Large intestine (tissue), 3 donors: ENCODE data around the gene TTC31. TPM values are rescaled to one million over a fixed set of nuclear protein-coding genes. Genes with fewer than 3 reads are reported as not detected.
"Not testable (repeated sequence)": the region's sequence is repeated elsewhere in the genome, so short reads cannot be mapped to it uniquely, and the experiment has no call there.

Experiments used
- DNase-seq, 2 donors: peaks; one replicate each; pipeline versions ENCODE4 v3.0.0 to v3.0.0-alpha.2; 2013
- H3K27ac ChIP-seq: one replicate; pipeline ENCODE4 v1.5.1; 2013; ENCODE audit warnings: low read length
- H3K27me3 ChIP-seq: 2 replicates; pipeline ENCODE4 v1.6.1; 2013; ENCODE audit warnings: low read length; ENCODE audit not compliant: control insufficient read depth, insufficient read depth
- H3K36me3 ChIP-seq: 2 replicates; pipeline ENCODE4 v1.6.1; 2013; ENCODE audit warnings: low read length; ENCODE audit not compliant: control insufficient read depth, insufficient read depth
- H3K4me1 ChIP-seq: one replicate; pipeline ENCODE4 v1.6.1; 2013; ENCODE audit warnings: low read length; ENCODE audit not compliant: control insufficient read depth, insufficient read depth
- H3K4me3 ChIP-seq: one replicate; pipeline ENCODE4 v1.5.1; 2013; ENCODE audit warnings: low read length
- H3K9me3 ChIP-seq: one replicate; pipeline ENCODE4 v1.6.1; 2013; ENCODE audit warnings: mild to moderate bottlenecking, low read depth, low read length, moderate library complexity; ENCODE audit not compliant: control insufficient read depth
- WGBS: methylation state at CpG from one replicate; pipeline ENCODE4 v1.1.5; 2013; ENCODE audit warnings: low lambda C conversion rate; ENCODE audit not compliant: insufficient coverage; 5-methylcytosine and 5-hydroxymethylcytosine counted together
- polyA plus RNA-seq: library from polyadenylated mRNA; unstranded; fragments of 120-200 nt; gene quantifications from one replicate; pipeline ENCODE4 v1.2.1, GENCODE V29; 2013

Gene TTC31
- polyA plus RNA-seq, 1 donor = 51.4 TPM

- peak; percentile 81 to 93 for DNase-seq
- H3K4me1 ChIP-seq = peaks cover 37% of the 10 kb centered on the region
- H3K4me3 ChIP-seq = peak within 1 kb of the TSS; percentile 86
- no CpG with 5 or more reads among the region's 75 CpGs for WGBS
- H3K27me3 ChIP-seq = peaks cover 10% of the 10 kb centered on the region
- H3K36me3 ChIP-seq = peaks cover 9% of the 10 kb centered on the region
- peak within 1 kb of the TSS; percentile 98 for H3K27ac ChIP-seq
- peaks cover 4% of the 10 kb centered on the region for H3K9me3 ChIP-seq
Measured at GRCh38 chr2:74441690-74442482, 41.0 kb upstream of the TTC31 start, which contains the start of gene RTKN. TSS of gene RTKN (minus strand) at chr2:74441937. CDS start at chr2:74441816, 121 bp downstream.

- peaks cover 42% of the 10 kb centered on the region for H3K4me1 ChIP-seq
- DNase-seq, H3K9me3 ChIP-seq, H3K36me3 ChIP-seq, H3K27me3 ChIP-seq: not testable (repeated sequence)
- peak overlapping the region; percentile 86 for H3K4me3 ChIP-seq
- no CpG with 5 or more reads among the region's 16 CpGs for WGBS
- peak overlapping the region; percentile 98 for H3K27ac ChIP-seq
Measured at GRCh38 chr2:74442483-74443297, 40.2 kb upstream of the TTC31 start.

- H3K27me3 ChIP-seq = peaks cover 10% of the 10 kb centered on the region
- no peaks in the 10 kb centered on the region for H3K36me3 ChIP-seq
- peaks cover 27% of the 10 kb centered on the region for H3K4me1 ChIP-seq
- no peak for DNase-seq
- H3K9me3 ChIP-seq = peaks cover 4% of the 10 kb centered on the region
- WGBS = no CpG with 5 or more reads among the region's 5 CpGs
- no peak overlapping the region for H3K27ac ChIP-seq
- no peak overlapping the region for H3K4me3 ChIP-seq
Measured at GRCh38 chr2:74444498-74445318, 38.2 kb upstream of the TTC31 start.

DNA sequence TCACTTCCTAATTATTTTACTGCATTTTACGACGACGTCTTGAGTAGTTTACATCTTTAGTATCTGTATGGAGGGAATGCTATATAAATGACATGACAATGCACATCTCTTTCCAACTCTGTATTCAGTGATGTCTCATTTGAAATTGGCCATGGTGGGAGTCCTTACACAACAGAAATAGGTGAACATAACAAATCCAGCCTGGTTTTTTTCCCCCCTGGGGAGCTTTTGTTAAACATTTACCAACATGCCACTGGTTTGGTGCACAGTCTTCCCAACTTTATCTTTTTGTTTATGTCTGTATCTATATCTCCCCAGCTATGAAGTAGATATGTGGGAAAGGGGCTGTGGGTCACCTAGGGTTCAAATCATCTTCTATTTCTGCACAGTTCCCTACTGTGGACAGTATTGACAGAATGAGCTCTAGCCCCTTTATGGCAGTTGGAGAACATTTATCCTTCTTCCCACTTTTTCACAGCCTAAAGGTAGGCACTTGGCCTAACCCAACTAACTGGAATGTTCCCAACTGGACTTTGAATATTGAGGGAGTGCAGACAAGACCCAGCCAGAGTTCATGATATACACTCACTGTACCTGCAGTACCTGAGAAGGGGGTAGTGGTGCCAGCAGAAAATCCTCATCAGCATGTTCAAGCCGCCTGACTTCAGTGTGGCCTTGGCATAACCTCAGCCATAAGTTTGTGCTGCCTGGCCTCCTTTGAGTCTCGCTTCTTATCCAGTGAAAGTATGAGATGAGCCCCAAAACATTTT lies 35.5 kb upstream of the TTC31 start:
- Histone ChIP-seq H3K4me1 (peaks cover 22% of the 10 kb centered on the region), H3K36me3 (no peaks in the 10 kb centered on the region), H3K9me3 (no peaks in the 10 kb centered on the region), H3K4me3 (no peak overlapping the region), H3K27me3 (no peaks in the 10 kb centered on the region), H3K27ac (no peak overlapping the region)
- WGBS = 56% methylated on average over 3 of the region's 5 CpGs
- DNase-seq = peak in 1 of 2 donors; percentile 43

DNA sequence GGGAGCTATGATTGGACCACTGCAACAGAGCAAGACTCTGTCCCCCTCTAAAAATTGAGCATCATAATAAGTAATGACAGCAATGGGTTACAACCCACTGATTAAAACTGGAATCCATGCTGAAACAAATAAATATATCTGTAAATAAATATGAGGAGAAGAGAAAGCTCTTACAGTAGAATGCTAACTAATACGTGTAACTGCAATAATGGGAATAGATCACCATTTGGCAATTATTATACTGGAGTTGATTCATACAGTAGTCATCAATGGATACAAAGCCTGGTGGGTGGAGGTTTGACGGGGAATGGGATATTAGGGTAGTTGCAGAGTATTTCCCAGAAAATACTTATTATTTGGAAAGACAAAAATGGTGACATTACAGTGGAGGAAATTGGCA lies 34.1 kb upstream of the TTC31 start:
- H3K9me3 ChIP-seq = no peaks in the 10 kb centered on the region
- no peak overlapping the region for H3K4me3 ChIP-seq
- no peaks in the 10 kb centered on the region for H3K27me3 ChIP-seq
- H3K36me3 ChIP-seq = no peaks in the 10 kb centered on the region
- no peak for DNase-seq
- H3K4me1 ChIP-seq = peaks cover 17% of the 10 kb centered on the region
- no peak overlapping the region for H3K27ac ChIP-seq
- WGBS = 100% methylated on average over 1 of the region's 2 CpGs

DNA sequence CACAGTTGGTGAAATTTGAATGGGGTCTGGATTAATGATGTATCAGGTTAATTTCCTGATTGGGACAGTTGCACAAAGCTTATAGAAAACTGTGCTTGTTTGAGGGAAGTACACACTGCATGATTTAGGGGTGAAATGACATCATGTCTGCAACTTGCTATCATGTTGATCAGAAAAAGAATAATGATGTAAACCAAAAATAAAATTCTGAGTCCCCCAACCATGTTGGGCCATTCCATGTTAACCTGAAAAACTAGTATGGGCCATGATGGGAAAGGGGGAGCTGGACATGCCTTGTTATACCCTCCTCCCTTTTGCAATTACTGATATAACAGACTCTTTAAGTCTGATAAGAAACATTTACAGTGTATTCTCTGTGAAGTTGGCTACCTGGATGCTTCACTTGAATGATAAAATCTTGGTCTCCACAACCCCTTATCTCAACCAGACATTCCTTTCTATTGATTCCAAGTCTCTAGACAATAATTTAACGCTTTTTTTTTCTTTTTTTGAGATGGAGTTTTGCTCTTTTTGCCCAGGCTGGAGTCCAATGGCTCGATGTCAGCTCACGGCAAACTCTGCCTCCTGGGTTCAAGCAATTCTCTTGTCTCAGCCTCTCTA lies 32.2 kb upstream of the TTC31 start:
- no peak overlapping the region for H3K4me3 ChIP-seq
- H3K4me1 ChIP-seq = peaks cover 16% of the 10 kb centered on the region
- 100% methylated on average over 1 of the region's 3 CpGs for WGBS

DNA sequence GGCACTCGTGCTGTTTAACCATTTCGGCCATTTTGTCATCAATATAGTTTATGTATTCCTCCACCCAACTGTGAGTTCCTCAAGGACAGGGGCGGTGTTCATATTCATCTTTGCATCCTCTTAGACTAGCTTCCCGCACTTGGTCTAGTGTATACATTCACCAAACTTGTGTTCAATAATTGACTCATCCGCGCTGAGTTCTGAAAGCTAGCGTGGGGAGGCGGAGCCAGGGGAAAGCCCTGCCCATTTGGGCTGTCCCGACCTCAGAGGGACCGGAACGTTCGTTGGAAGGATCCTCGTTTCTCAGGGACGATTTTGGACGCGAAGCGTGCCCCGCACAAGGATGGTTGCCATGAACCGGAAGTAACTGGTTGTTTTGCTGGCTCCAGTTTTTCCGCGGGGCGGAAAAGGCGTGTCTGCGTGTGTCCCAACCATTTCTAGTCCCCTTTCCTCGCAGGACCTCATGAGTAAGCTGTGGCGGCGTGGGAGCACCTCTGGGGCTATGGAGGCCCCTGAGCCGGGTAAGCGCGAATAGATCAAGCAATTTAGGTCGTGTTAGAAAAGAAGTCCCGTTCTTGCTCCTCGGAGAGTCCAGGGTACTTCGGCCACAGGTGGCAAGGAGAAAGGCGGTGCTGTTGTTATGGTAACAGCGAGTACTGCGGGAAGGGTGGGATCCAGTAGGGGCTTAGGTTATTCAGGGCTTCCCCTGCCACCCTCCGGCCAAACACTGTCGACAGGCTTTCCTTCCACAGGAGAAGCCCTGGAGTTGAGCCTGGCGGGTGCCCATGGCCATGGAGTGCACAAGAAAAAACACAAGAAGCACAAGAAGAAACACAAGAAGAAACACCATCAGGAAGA lies 28.0 kb upstream of the TTC31 start, which contains the start of gene INO80B:
TSS of gene INO80B (plus strand) at position 434 of the 858 bp plus-strand sequence. CDS start at position 464, 30 bp downstream.
- peak; percentile 98 for DNase-seq
- no peaks in the 10 kb centered on the region for H3K9me3 ChIP-seq
- H3K27me3 ChIP-seq = no peaks in the 10 kb centered on the region
- H3K4me1 ChIP-seq = peaks cover 26% of the 10 kb centered on the region
- H3K36me3 ChIP-seq = no peaks in the 10 kb centered on the region
- H3K4me3 ChIP-seq = peak within 1 kb of the TSS; percentile 55
- WGBS = no CpG with 5 or more reads among the region's 40 CpGs
- H3K27ac ChIP-seq = peak within 1 kb of the TSS; percentile 0

More for the DNA sequence above, 32.2 kb upstream of the TTC31 start:
- no peaks in the 10 kb centered on the region for H3K36me3 ChIP-seq
- no peaks in the 10 kb centered on the region for H3K9me3 ChIP-seq
- no peaks in the 10 kb centered on the region for H3K27me3 ChIP-seq
- DNase-seq = no peak
- no peak overlapping the region for H3K27ac ChIP-seq

GRCh38 chr2:74457129-74457548 lies 25.7 kb upstream of the TTC31 start:
- peaks cover 26% of the 10 kb centered on the region for H3K4me1 ChIP-seq
- DNase-seq = no peak

More at GRCh38 chr2:74457129-74457548, 25.7 kb upstream of the TTC31 start:
- Histone ChIP-seq H3K27ac (peak overlapping the region; percentile 100), H3K9me3 (no peaks in the 10 kb centered on the region), H3K36me3 (peaks cover 15% of the 10 kb centered on the region), H3K27me3 (no peaks in the 10 kb centered on the region), H3K4me3 (peak overlapping the region; percentile 93)
- no CpG with 5 or more reads among the region's 27 CpGs for WGBS
